Measurements from ENCODE around the gene ERGIC1. TPM values are rescaled to one million over a fixed set of nuclear protein-coding genes. Genes with fewer than 3 reads are reported as not detected.

ERGIC1 gene
- total and polyA plus RNA-seq, 4 experiments from 2014 or later = 10.6 to 51.0 (median 32.3) TPM

DNA sequence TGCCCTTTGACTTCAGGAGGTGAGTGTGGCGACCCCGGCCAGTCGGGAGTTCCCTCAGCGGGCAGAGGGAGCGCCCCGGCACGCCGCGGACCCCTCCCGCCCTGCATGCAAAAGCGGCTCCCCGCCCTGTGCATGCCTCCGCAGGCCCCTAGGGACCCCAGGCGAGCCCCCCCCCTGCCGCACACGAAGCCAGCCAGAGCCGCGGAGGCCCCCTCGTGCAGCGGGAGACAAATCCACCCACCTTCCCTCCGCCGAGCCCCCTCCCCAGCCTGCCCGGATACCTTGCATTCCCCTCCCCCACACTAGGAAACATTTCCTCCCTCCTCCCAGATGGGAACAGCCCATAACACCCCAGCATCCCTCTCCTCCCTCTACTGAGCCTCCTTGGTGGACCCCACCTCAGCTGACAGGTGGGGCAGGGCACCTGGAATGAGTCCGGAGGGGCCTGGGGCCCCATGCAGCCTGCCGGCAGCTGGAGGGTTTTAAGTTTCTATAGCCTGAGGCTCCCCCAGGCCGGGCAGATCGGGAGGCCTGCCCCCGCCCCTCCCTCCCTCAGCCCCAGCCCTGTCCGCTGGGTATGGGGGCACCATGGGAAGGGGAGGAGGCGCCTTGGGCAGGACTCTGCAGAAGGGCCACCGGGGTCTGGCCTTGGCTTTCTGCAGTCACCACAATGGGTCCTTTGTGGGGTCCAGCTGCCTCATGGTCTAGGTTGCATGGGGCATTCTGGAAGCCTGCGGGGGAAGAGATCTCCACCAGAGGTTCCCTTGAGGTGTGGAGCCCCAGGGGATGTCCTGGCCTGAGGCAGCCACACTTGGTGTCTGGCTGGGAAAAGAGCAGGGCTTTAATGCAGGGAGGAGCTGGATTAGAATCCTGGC, 601 bp downstream of the ERGIC1 start:
- Histone ChIP-seq H3K4me1 (ENCODE audit: insufficient read depth, low read length) (peaks cover 47% of the 10 kb centered on the region), H3K36me3 (ENCODE audit: insufficient read depth, low read length) (no peaks in the 10 kb centered on the region), H3K27ac (ENCODE audit: low read depth, low read length) (peak overlapping the region; percentile 82), H3K27me3 (ENCODE audit: insufficient read depth, low read length) (no peaks in the 10 kb centered on the region), H3K4me3 (ENCODE audit: low read length in 2 of 2) (peak overlapping the region; percentile 63 to 69), H3K9me3 (ENCODE audit: control insufficient read depth in 1 of 2, low read length in 2 of 2) (no peaks in the 10 kb centered on the region)
- no peak for DNase-seq
- peak overlapping the region; percentile 79 to 93 (median 90) for H3K27ac Mint-ChIP-seq
- no peaks in the 10 kb centered on the region for H3K27me3 Mint-ChIP-seq
- H3K4me1 Mint-ChIP-seq = peaks cover 25 to 57% (median 39%) of the 10 kb centered on the region in 4 donors
- H3K4me3 Mint-ChIP-seq = peak overlapping the region; percentile 77 to 92 (median 84)
- no peaks in the 10 kb centered on the region for H3K9me3 Mint-ChIP-seq
- ChIA-PET POLR2A (ENCODE audit: partially characterized antibody) (interaction anchor here (1.0 to 9.4 kb wide), 8 partner anchors 27 to 118 kb away, joined by 3 to 114 read pairs (median 4); partner anchors contain the start of gene DUSP1), CTCF (ENCODE audit: partially characterized antibody) (interaction anchor here (0.8 to 3.4 kb wide), 4 partner anchors 63 to 138 kb away, joined by 3 to 22 read pairs (median 4); partner anchors contain the start of gene DUSP1)
- intact Hi-C loops (cut with micrococcal nuclease) = loop anchor here (1.0 to 10.0 kb wide), 4 partner anchors 57 to 117 kb away; no protein-coding TSS in a partner anchor
- H3K36me3 Mint-ChIP-seq = peaks cover 0 to 4% of the 10 kb centered on the region in 2 donors

GRCh38 chr5:172835290-172835993, 1.4 kb downstream of the ERGIC1 start:
- ChIA-PET CTCF (ENCODE audit: partially characterized antibody) (interaction anchor here (0.8 to 3.4 kb wide), 4 partner anchors 64 to 138 kb away, joined by 3 to 22 read pairs (median 9); partner anchors contain the start of gene DUSP1), POLR2A (ENCODE audit: partially characterized antibody) (interaction anchor here (1.0 to 9.4 kb wide), 6 partner anchors 28 to 119 kb away, joined by 3 to 114 read pairs (median 12); partner anchors contain the start of gene DUSP1)
- DNase-seq = peak in 2 of 5 donors; percentile 6 to 57
- H3K27me3 Mint-ChIP-seq = no peaks in the 10 kb centered on the region
- H3K27me3 ChIP-seq (ENCODE audit: insufficient read depth, low read length) = no peaks in the 10 kb centered on the region
- peaks cover 4% of the 10 kb centered on the region in 2 donors for H3K36me3 Mint-ChIP-seq
- peak overlapping the region; percentile 79 to 90 (median 88) for H3K27ac Mint-ChIP-seq
- peaks cover 47% of the 10 kb centered on the region for H3K4me1 ChIP-seq (ENCODE audit: insufficient read depth, low read length)
- H3K9me3 ChIP-seq (ENCODE audit: control insufficient read depth in 1 of 2, low read length in 2 of 2) = no peaks in the 10 kb centered on the region
- H3K4me3 ChIP-seq (ENCODE audit: low read length in 2 of 2) = peak overlapping the region; percentile 63 to 69
- intact Hi-C loops (cut with micrococcal nuclease) = loop anchor here (10.0 kb wide), 1 partner anchor 89 kb away; no protein-coding TSS in a partner anchor
- no peaks in the 10 kb centered on the region for H3K9me3 Mint-ChIP-seq
- H3K27ac ChIP-seq (ENCODE audit: low read depth, low read length) = peak overlapping the region; percentile 82
- H3K4me1 Mint-ChIP-seq = peaks cover 27 to 59% (median 42%) of the 10 kb centered on the region in 4 donors
- H3K36me3 ChIP-seq (ENCODE audit: insufficient read depth, low read length) = no peaks in the 10 kb centered on the region
- H3K4me3 Mint-ChIP-seq = peak overlapping the region; percentile 77 to 92 (median 84)

DNA sequence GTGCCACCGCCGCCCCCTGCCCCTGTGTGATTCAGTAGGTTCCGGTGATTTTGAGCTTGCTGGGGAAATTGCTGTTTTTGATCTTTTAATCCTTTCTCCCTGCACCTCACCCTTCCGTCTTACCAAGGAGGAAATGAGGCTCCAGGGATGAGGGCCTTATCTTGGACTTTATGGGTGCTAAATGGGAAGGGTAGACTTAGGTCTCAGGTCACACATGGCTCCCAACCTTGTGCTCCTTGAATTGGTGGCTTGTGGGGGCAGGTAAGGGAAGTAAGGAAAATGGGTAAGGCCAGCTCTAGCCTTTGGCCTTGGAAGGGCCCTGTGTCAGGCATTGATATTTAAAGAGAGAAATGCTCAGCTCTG, 1.9 kb downstream of the ERGIC1 start:
- H3K9me3 Mint-ChIP-seq = no peaks in the 10 kb centered on the region
- POLR2A ChIA-PET (ENCODE audit: partially characterized antibody) = interaction anchor here (1.4 to 9.4 kb wide), 4 partner anchors 58 to 119 kb away, joined by 4 to 114 read pairs (median 24); partner anchors contain the start of gene DUSP1
- H3K36me3 Mint-ChIP-seq = peaks cover 4 to 9% of the 10 kb centered on the region in 2 donors
- H3K27me3 Mint-ChIP-seq = no peaks in the 10 kb centered on the region
- CTCF ChIA-PET (ENCODE audit: partially characterized antibody) = interaction anchor here (0.8 to 3.4 kb wide), 5 partner anchors 28 to 139 kb away, joined by 3 to 22 read pairs (median 3); partner anchors contain the start of gene DUSP1
- Histone ChIP-seq H3K27ac (ENCODE audit: low read depth, low read length) (peak overlapping the region; percentile 24), H3K27me3 (ENCODE audit: insufficient read depth, low read length) (no peaks in the 10 kb centered on the region), H3K36me3 (ENCODE audit: insufficient read depth, low read length) (no peaks in the 10 kb centered on the region), H3K4me1 (ENCODE audit: insufficient read depth, low read length) (peaks cover 47% of the 10 kb centered on the region), H3K4me3 (ENCODE audit: low read length in 2 of 2) (no peak overlapping the region), H3K9me3 (ENCODE audit: control insufficient read depth in 1 of 2, low read length in 2 of 2) (no peaks in the 10 kb centered on the region)
- H3K27ac Mint-ChIP-seq = peak overlapping the region; percentile 4 to 90 (median 88)
- peaks cover 27 to 62% (median 43%) of the 10 kb centered on the region in 4 donors for H3K4me1 Mint-ChIP-seq
- intact Hi-C loops (cut with micrococcal nuclease) = loop anchor here (10.0 kb wide), 1 partner anchor 89 kb away; no protein-coding TSS in a partner anchor
- peak overlapping the region in 7 of 8 donors; percentile 52 to 92 (median 83) for H3K4me3 Mint-ChIP-seq
- no peak for DNase-seq

- intact Hi-C loops (cut with micrococcal nuclease) = loop anchor here (10.0 kb wide), 1 partner anchor 87 kb away; no protein-coding TSS in a partner anchor
- peaks cover 29 to 67% (median 48%) of the 10 kb centered on the region in 4 donors for H3K4me1 Mint-ChIP-seq
- POLR2A ChIA-PET (ENCODE audit: partially characterized antibody) = interaction anchor here (0.6 to 9.4 kb wide), 3 partner anchors 60 to 217 kb away, joined by 3 to 114 read pairs (median 20); partner anchors contain the start of gene DUSP1
Measured at GRCh38 chr5:172837640-172838039, 3.6 kb downstream of the ERGIC1 start.

GRCh38 chr5:172838151-172838875, 4.3 kb downstream of the ERGIC1 start:
- Mint-ChIP-seq H3K9me3 (no peaks in the 10 kb centered on the region), H3K27me3 (no peaks in the 10 kb centered on the region), H3K4me3 (peak overlapping the region in 7 of 8 donors; percentile 10 to 80 (median 67)), H3K4me1 (peaks cover 29 to 61% (median 45%) of the 10 kb centered on the region in 4 donors), H3K27ac (peak overlapping the region; percentile 63 to 93 (median 91)), H3K36me3 (peaks cover 11 to 14% of the 10 kb centered on the region in 2 donors)
- Histone ChIP-seq H3K36me3 (ENCODE audit: insufficient read depth, low read length) (no peaks in the 10 kb centered on the region), H3K4me1 (ENCODE audit: insufficient read depth, low read length) (peaks cover 44% of the 10 kb centered on the region), H3K27me3 (ENCODE audit: insufficient read depth, low read length) (no peaks in the 10 kb centered on the region), H3K9me3 (ENCODE audit: control insufficient read depth in 1 of 2, low read length in 2 of 2) (no peaks in the 10 kb centered on the region), H3K27ac (ENCODE audit: low read depth, low read length) (no peak overlapping the region), H3K4me3 (ENCODE audit: low read length in 2 of 2) (no peak overlapping the region)
- ChIA-PET POLR2A (ENCODE audit: partially characterized antibody) (interaction anchor here (1.2 to 9.4 kb wide), 4 partner anchors 43 to 67 kb away, joined by 3 to 114 read pairs (median 16); partner anchors contain the start of gene DUSP1), CTCF (ENCODE audit: partially characterized antibody) (interaction anchor here (1.6 to 3.4 kb wide), 4 partner anchors 67 to 124 kb away, joined by 5 to 22 read pairs (median 6); partner anchors contain the start of gene DUSP1)
- intact Hi-C loops (cut with micrococcal nuclease) = loop anchor here (10.0 kb wide), 1 partner anchor 86 kb away; no protein-coding TSS in a partner anchor
- no peak for DNase-seq

More at GRCh38 chr5:172837640-172838039, 3.6 kb downstream of the ERGIC1 start:
- CTCF ChIA-PET (ENCODE audit: partially characterized antibody) = interaction anchor here (0.6 to 3.4 kb wide), 4 partner anchors 66 to 124 kb away, joined by 3 to 22 read pairs (median 8); partner anchors contain the start of gene DUSP1
- Histone ChIP-seq H3K36me3 (ENCODE audit: insufficient read depth, low read length) (no peaks in the 10 kb centered on the region), H3K4me3 (ENCODE audit: low read length in 2 of 2) (peak overlapping the region in 1 of 2 donors; percentile 22), H3K9me3 (ENCODE audit: control insufficient read depth in 1 of 2, low read length in 2 of 2) (no peaks in the 10 kb centered on the region), H3K27ac (ENCODE audit: low read depth, low read length) (peak overlapping the region; percentile 24), H3K27me3 (ENCODE audit: insufficient read depth, low read length) (no peaks in the 10 kb centered on the region), H3K4me1 (ENCODE audit: insufficient read depth, low read length) (peaks cover 47% of the 10 kb centered on the region)
- peaks cover 8 to 13% of the 10 kb centered on the region in 2 donors for H3K36me3 Mint-ChIP-seq
- H3K27ac Mint-ChIP-seq = peak overlapping the region; percentile 87 to 93 (median 91)
- H3K9me3 Mint-ChIP-seq = no peaks in the 10 kb centered on the region
- DNase-seq = peak; percentile 48 to 66 (median 61)
- H3K27me3 Mint-ChIP-seq = no peaks in the 10 kb centered on the region
- H3K4me3 Mint-ChIP-seq = peak overlapping the region in 7 of 8 donors; percentile 39 to 80 (median 69)

All from CD4-positive, alpha-beta memory T cell (primary cell).